ENCODE measurements around the gene PNPT1. TPM values are rescaled to one million over a fixed set of nuclear protein-coding genes. Genes with fewer than 3 reads are reported as not detected.

PNPT1 gene
- total and polyA plus RNA-seq, 2 of the 13 experiments (the other 11 are each of a cell fraction or from before 2014, with no cell fraction given) = 23.4 to 61.0 TPM

- TF ChIP-seq ZBTB25 (CRISPR knock-in tag; IDR thresholded peaks at IDR 0.05) (peak; percentile 13; the same call in 1 of the 2 replicates), IRF1 (CRISPR knock-in tag; IDR thresholded peaks at IDR 0.05; ENCODE audit: low read depth) (no peak), SMYD3 (CRISPR knock-in tag; IDR thresholded peaks at IDR 0.05) (no peak), ZSCAN5A (CRISPR knock-in tag; IDR thresholded peaks at IDR 0.05; ENCODE audit: borderline replicate concordance) (no peak), SP5 (CRISPR knock-in tag; IDR thresholded peaks at IDR 0.05; ENCODE audit: borderline replicate concordance, low read depth) (no peak), HNRNPUL1 (IDR thresholded peaks at IDR 0.05; ENCODE audit: low read depth, low read length) (no peak), NFE2 (CRISPR knock-in tag; IDR thresholded peaks at IDR 0.05) (no peak), ZNF160 (CRISPR knock-in tag; IDR thresholded peaks at IDR 0.05) (no peak), ZNF264 (CRISPR knock-in tag; IDR thresholded peaks at IDR 0.05) (no peak), MIER2 (CRISPR knock-in tag; IDR thresholded peaks at IDR 0.05) (peak; percentile 30; the same call in 1 of the 2 replicates), STAT6 (CRISPR knock-in tag; IDR thresholded peaks at IDR 0.05; ENCODE audit: borderline replicate concordance) (no peak; the same call in 1 of the 2 replicates), ZNF788 (CRISPR knock-in tag; IDR thresholded peaks at IDR 0.05; ENCODE audit: borderline replicate concordance) (peak; percentile 18; the same call in 1 of the 2 replicates), FOXK1 (CRISPR knock-in tag; IDR thresholded peaks at IDR 0.05; ENCODE audit: borderline replicate concordance, low read depth) (peak; percentile 70; the same call in 1 of the 2 replicates), MAX (IDR thresholded peaks at IDR 0.05) (peak; percentile 83), SALL1 (CRISPR knock-in tag; IDR thresholded peaks at IDR 0.05) (peak; percentile 64; the same call in 1 of the 2 replicates), ZNF776 (CRISPR knock-in tag; IDR thresholded peaks at IDR 0.05) (no peak), ATF4 (CRISPR knock-in tag; IDR thresholded peaks at IDR 0.05) (no peak; a peak in 1 of 4 replicates), ATF2 (CRISPR knock-in tag; IDR thresholded peaks at IDR 0.05) (peak; percentile 49; the same call in 1 of the 2 replicates), ZNF24 (IDR thresholded peaks at IDR 0.05) (no peak), SUZ12 (IDR thresholded peaks at IDR 0.05; ENCODE audit: low read depth, low read length) (peak; percentile 55), ZNF224 (CRISPR knock-in tag; IDR thresholded peaks at IDR 0.05) (no peak)
Observed at GRCh38 chr2:55618275-55619055, 75.2 kb downstream of the PNPT1 start (continued).
